Measurements from ENCODE around the gene DUSP22.

GRCh38 chr6:300026-300425 is 7.7 kb downstream of the DUSP22 start:
- TF ChIP-seq CTCF (IDR thresholded peaks at IDR 0.05) (no peak), EZH2 (IDR thresholded peaks at IDR 0.05; ENCODE audit: borderline replicate concordance, insufficient read depth, low read depth, low read length, poor library complexity, severe bottlenecking) (no peak)
